HL-60 (cell line): Measurements from ENCODE around the gene SCN5A.

Experiments used
- POLR2AphosphoS5 ChIP-seq: IDR thresholded peaks from 2 replicates; pipeline ENCODE4 v1.6.1; 2012; ENCODE audit warnings: low read depth
- TF ChIP-seq, protein P1 (sequence below): IDR thresholded peaks from one replicate; pipeline ENCODE4 v1.5.1; 2011; ENCODE audit warnings: low read length, control low read depth, inconsistent platforms; ENCODE audit not compliant: insufficient read depth
- TF ChIP-seq, protein P2 (sequence below): IDR thresholded peaks from 2 replicates; pipeline ENCODE4 v1.6.1; 2012; ENCODE audit warnings: low read depth; ENCODE audit not compliant: insufficient replicate concordance

DNA sequence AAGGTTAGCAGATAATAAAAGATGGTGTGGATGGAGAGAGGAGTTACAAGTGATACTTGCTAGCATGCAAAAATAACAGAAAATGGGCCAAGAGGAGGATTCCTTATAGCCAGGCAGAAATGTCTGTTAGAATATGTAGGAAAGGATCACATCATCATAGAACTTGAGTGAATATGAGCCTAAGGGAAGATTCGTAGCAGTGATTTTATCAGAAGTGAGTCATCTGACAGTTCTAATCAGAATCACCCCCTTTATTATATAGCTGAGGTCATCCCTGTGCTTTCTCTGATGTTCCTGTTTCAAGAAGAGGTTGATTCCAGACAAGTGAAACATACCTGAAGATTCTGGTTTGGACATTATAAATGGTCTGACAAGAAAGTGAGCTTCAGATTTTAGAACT lies 130.5 kb downstream of the SCN5A start:
- TF ChIP-seq POLR2AphosphoS5, result no peak
- TF ChIP-seq, protein P1, sequence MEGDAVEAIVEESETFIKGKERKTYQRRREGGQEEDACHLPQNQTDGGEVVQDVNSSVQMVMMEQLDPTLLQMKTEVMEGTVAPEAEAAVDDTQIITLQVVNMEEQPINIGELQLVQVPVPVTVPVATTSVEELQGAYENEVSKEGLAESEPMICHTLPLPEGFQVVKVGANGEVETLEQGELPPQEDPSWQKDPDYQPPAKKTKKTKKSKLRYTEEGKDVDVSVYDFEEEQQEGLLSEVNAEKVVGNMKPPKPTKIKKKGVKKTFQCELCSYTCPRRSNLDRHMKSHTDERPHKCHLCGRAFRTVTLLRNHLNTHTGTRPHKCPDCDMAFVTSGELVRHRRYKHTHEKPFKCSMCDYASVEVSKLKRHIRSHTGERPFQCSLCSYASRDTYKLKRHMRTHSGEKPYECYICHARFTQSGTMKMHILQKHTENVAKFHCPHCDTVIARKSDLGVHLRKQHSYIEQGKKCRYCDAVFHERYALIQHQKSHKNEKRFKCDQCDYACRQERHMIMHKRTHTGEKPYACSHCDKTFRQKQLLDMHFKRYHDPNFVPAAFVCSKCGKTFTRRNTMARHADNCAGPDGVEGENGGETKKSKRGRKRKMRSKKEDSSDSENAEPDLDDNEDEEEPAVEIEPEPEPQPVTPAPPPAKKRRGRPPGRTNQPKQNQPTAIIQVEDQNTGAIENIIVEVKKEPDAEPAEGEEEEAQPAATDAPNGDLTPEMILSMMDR, result no peak
- TF ChIP-seq, protein P2, sequence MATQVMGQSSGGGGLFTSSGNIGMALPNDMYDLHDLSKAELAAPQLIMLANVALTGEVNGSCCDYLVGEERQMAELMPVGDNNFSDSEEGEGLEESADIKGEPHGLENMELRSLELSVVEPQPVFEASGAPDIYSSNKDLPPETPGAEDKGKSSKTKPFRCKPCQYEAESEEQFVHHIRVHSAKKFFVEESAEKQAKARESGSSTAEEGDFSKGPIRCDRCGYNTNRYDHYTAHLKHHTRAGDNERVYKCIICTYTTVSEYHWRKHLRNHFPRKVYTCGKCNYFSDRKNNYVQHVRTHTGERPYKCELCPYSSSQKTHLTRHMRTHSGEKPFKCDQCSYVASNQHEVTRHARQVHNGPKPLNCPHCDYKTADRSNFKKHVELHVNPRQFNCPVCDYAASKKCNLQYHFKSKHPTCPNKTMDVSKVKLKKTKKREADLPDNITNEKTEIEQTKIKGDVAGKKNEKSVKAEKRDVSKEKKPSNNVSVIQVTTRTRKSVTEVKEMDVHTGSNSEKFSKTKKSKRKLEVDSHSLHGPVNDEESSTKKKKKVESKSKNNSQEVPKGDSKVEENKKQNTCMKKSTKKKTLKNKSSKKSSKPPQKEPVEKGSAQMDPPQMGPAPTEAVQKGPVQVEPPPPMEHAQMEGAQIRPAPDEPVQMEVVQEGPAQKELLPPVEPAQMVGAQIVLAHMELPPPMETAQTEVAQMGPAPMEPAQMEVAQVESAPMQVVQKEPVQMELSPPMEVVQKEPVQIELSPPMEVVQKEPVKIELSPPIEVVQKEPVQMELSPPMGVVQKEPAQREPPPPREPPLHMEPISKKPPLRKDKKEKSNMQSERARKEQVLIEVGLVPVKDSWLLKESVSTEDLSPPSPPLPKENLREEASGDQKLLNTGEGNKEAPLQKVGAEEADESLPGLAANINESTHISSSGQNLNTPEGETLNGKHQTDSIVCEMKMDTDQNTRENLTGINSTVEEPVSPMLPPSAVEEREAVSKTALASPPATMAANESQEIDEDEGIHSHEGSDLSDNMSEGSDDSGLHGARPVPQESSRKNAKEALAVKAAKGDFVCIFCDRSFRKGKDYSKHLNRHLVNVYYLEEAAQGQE, result no peak
